ENCODE results near the gene CENPK.

Gene CENPK

GRCh38 chr5:65485405-65485804, 77.6 kb downstream of the CENPK start:
- no peak overlapping the region for H3K4me3 ChIP-seq
- no peak overlapping the region for H3K9ac ChIP-seq
- no peaks in the 10 kb centered on the region for H3K27me3 ChIP-seq
- no peak overlapping the region for H3K4me2 ChIP-seq
- H3K4me1 ChIP-seq = peaks cover 0 to 24% (median 16%) of the 10 kb centered on the region in 10 experiments; a peak in 18 of 20 replicates
- no peaks in the 10 kb centered on the region for H4K20me1 ChIP-seq
- peaks cover 0 to 23% (median 0%) of the 10 kb centered on the region in 11 experiments; a peak in 3 of 22 replicates for H3K36me3 ChIP-seq
- TF ChIP-seq Cebpa-rat (IDR thresholded peaks at IDR 0.05) = no peak
- H3K27ac ChIP-seq = no peak overlapping the region
- H3K9me3 ChIP-seq (replicated peaks in 1 of 11) = peaks cover 0 to 9% (median 0%) of the 10 kb centered on the region in 11 experiments; a peak in 4 of 22 replicates

DNA sequence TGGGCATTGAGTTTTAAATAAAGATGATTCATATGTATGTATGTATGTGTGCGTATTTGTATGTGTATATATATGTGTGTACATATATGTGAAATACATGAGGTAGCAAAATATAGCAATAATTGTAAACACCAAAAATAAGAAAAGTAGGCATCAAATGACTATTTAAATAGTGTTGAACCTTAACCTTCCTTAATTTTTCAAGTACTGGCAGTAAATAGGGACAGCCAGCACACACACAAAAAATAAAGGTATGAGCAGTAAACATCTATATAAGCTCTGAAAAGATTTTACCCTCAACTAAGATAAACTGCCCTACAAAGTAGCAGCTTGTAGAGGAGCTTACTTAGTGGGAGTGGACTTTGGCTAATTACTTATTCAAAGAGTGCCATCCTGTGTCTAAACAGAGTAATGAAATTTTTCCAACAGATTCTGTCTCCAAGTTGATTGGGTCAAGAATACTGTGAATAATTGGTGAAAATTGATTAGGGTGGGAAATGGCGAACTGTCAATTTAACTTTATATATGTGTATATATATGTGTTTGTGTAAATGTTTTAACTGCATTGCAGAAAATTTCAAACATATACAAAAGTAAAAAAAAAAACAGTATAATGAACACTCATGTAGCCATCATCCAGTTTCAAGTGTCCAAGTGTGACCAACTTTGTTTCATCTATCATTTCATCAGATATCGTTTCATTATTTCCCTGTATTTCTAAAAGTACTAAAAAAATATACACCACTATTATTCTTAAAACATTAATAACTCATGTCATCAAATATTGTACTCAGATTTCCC, 79.2 kb downstream of the CENPK start:
- Histone ChIP-seq H3K27me3 (no peaks in the 10 kb centered on the region), H3K4me2 (peak overlapping the region; percentile 87 to 98 (median 94)), H3K4me1 (peaks cover 7 to 35% (median 27%) of the 10 kb centered on the region in 10 experiments; a peak in 19 of 20 replicates), H3K27ac (peak overlapping the region in 5 of 11 experiments; percentile 65 to 75 (median 71); a peak in 7 of 22 replicates), H4K20me1 (no peaks in the 10 kb centered on the region), H3K4me3 (peak overlapping the region; percentile 62 to 76 (median 66); a peak in 16 of 20 replicates), H3K9ac (peak overlapping the region in 8 of 11 experiments; percentile 68 to 82 (median 74); a peak in 10 of 22 replicates), H3K9me3 (replicated peaks in 1 of 11) (peaks cover 0 to 9% (median 0%) of the 10 kb centered on the region in 11 experiments; a peak in 4 of 22 replicates), H3K36me3 (peaks cover 0 to 7% (median 0%) of the 10 kb centered on the region in 11 experiments; a peak in 3 of 22 replicates)
- no peak for TF ChIP-seq Cebpa-rat (IDR thresholded peaks at IDR 0.05)

DNA sequence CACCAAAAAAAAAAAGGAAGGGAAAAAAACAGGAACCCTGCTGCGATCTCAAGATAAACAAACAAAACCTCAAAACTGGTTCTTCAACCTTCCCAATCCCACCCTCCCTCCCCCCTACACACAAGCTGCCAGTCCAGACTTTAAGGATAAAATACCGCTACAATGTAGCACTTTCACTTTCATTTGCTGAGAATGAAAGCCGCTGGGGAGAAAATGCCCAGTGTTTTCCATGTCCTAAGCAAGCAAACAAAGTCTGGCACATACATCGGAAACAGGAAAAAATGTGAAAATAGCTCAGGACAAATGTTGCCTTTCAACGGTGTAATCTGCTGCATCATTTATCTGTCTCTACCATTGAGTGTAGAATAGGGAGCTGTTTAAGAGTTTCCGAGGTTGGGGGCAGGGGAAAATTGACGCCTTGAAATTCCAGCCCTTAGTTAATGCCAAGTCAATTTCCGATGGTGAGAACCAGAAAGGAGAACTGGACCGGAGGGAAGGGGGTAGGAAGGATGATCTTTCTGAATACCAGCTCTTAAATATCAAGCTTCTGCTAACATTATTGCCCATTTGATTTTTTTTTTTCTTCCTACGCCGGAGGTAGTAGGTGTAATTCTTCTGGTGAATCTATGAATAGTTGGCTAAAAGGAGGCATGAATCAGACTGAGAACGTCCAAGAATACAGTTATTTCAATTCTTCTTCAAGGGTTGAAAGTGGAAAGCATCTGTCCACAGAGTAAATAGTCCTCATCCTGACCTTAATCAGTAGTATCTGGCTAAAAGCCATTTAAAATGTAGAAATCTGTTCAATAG, 80.0 kb downstream of the CENPK start:
- Histone ChIP-seq H3K36me3 (peaks cover 0 to 5% (median 0%) of the 10 kb centered on the region in 11 experiments; a peak in 1 of 22 replicates), H3K27me3 (no peaks in the 10 kb centered on the region), H3K27ac (peak overlapping the region; percentile 29 to 75 (median 65); a peak in 19 of 22 replicates), H3K9ac (peak overlapping the region; percentile 68 to 82 (median 75)), H3K9me3 (replicated peaks in 1 of 11) (peaks cover 0 to 9% (median 0%) of the 10 kb centered on the region in 11 experiments; a peak in 4 of 22 replicates), H4K20me1 (no peaks in the 10 kb centered on the region), H3K4me3 (peak overlapping the region; percentile 62 to 76 (median 66)), H3K4me2 (peak overlapping the region; percentile 87 to 99 (median 94)), H3K4me1 (peaks cover 7 to 35% (median 27%) of the 10 kb centered on the region in 10 experiments; a peak in 19 of 20 replicates)
- TF ChIP-seq Cebpa-rat (IDR thresholded peaks at IDR 0.05) = no peak

DNA sequence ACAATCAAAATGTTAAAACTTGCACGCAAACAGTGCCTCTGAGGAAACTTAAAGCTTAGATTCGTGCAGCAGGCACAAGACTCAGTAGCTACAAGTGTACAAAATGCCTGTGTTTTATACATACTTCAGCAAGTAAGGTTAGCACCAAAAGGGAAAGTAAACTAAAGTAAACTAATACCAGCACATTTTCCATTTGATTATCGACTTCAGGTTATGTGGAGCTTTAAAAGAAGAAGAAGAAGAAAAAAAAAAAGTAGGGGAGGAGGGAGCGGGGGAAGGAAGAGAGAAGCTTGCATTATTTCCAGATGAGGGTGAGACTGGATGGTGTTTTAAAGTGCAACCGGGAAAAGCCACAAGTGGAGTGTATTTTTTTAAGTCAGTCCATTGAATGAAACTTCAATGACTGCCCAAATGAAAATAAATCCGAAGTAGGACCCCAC, 80.7 kb downstream of the CENPK start:
- peak overlapping the region in 10 of 11 experiments; percentile 10 to 75 (median 62); a peak in 19 of 22 replicates for H3K27ac ChIP-seq

GRCh38 chr5:65481635-65482295, 81.2 kb downstream of the CENPK start, which contains the start of gene ADAMTS6:
Gene ADAMTS6, minus strand, starts transcription at chr5:65481920. Its CDS starts 8,247 bp downstream, at chr5:65473673.
- peak within 1 kb of the TSS; percentile 87 to 99 (median 94) for H3K4me2 ChIP-seq
- H3K27ac ChIP-seq = peak within 1 kb of the TSS; percentile 10 to 75 (median 65); a peak in 19 of 22 replicates
- TF ChIP-seq Cebpa-rat (IDR thresholded peaks at IDR 0.05) = no peak
- H3K9me3 ChIP-seq (replicated peaks in 1 of 11) = peaks cover 0 to 9% (median 0%) of the 10 kb centered on the region in 11 experiments; a peak in 4 of 22 replicates
- peaks cover 0 to 1% (median 0%) of the 10 kb centered on the region in 11 experiments; a peak in 1 of 22 replicates for H3K36me3 ChIP-seq
- H4K20me1 ChIP-seq = no peaks in the 10 kb centered on the region
- H3K4me1 ChIP-seq = peaks cover 7 to 35% (median 27%) of the 10 kb centered on the region in 10 experiments; a peak in 19 of 20 replicates
- H3K27me3 ChIP-seq = no peaks in the 10 kb centered on the region
- H3K9ac ChIP-seq = peak within 1 kb of the TSS; percentile 68 to 82 (median 75)
- peak within 1 kb of the TSS; percentile 62 to 76 (median 66) for H3K4me3 ChIP-seq

More for the DNA sequence above, 80.7 kb downstream of the CENPK start:
- Histone ChIP-seq H3K27me3 (no peaks in the 10 kb centered on the region), H3K9me3 (replicated peaks in 1 of 11) (peaks cover 0 to 9% (median 0%) of the 10 kb centered on the region in 11 experiments; a peak in 4 of 22 replicates), H3K4me3 (peak overlapping the region; percentile 62 to 76 (median 66)), H3K4me2 (peak overlapping the region; percentile 87 to 99 (median 94)), H4K20me1 (no peaks in the 10 kb centered on the region), H3K9ac (peak overlapping the region; percentile 68 to 82 (median 75)), H3K4me1 (peaks cover 7 to 35% (median 27%) of the 10 kb centered on the region in 10 experiments; a peak in 19 of 20 replicates), H3K36me3 (peaks cover 0 to 5% (median 0%) of the 10 kb centered on the region in 11 experiments; a peak in 1 of 22 replicates)
- no peak for TF ChIP-seq Cebpa-rat (IDR thresholded peaks at IDR 0.05)

- Histone ChIP-seq H3K27ac (peak overlapping the region in 4 of 11 experiments; percentile 65 to 75 (median 72); a peak in 3 of 22 replicates), H3K4me1 (peaks cover 7 to 35% (median 27%) of the 10 kb centered on the region in 10 experiments; a peak in 19 of 20 replicates), H3K27me3 (no peaks in the 10 kb centered on the region), H3K9me3 (replicated peaks in 1 of 11) (peaks cover 0 to 9% (median 0%) of the 10 kb centered on the region in 11 experiments; a peak in 4 of 22 replicates), H3K4me2 (peak overlapping the region; percentile 87 to 99 (median 94)), H3K36me3 (no peaks in the 10 kb centered on the region), H3K4me3 (peak overlapping the region; percentile 62 to 76 (median 66)), H3K9ac (peak overlapping the region; percentile 68 to 82 (median 75); a peak in 21 of 22 replicates), H4K20me1 (no peaks in the 10 kb centered on the region)
- no peak for TF ChIP-seq Cebpa-rat (IDR thresholded peaks at IDR 0.05)
These were observed 81.8 kb downstream of the CENPK start for GRCh38 chr5:65481171-65481581.

- H3K9ac ChIP-seq = peak overlapping the region; percentile 10 to 80 (median 63); a peak in 20 of 22 replicates
- H3K27ac ChIP-seq = peak overlapping the region in 3 of 11 experiments; percentile 3 to 22 (median 13); a peak in 1 of 22 replicates
- no peaks in the 10 kb centered on the region for H3K36me3 ChIP-seq
- peak overlapping the region; percentile 87 to 99 (median 94) for H3K4me2 ChIP-seq
- peaks cover 7 to 35% (median 27%) of the 10 kb centered on the region in 10 experiments; a peak in 19 of 20 replicates for H3K4me1 ChIP-seq
- peak overlapping the region; percentile 62 to 76 (median 66) for H3K4me3 ChIP-seq
- no peaks in the 10 kb centered on the region for H3K27me3 ChIP-seq
- no peak for TF ChIP-seq Cebpa-rat (IDR thresholded peaks at IDR 0.05)
- H3K9me3 ChIP-seq (replicated peaks in 1 of 11) = peaks cover 0 to 2% (median 0%) of the 10 kb centered on the region in 11 experiments; a peak in 4 of 22 replicates
- H4K20me1 ChIP-seq = no peaks in the 10 kb centered on the region
These were observed 82.6 kb downstream of the CENPK start for GRCh38 chr5:65480306-65480865.
